LHCN-M2 (cell line): ENCODE measurements around the gene ELAVL1. TPM values are rescaled to one million over a fixed set of nuclear protein-coding genes. Genes with fewer than 3 reads are reported as not detected.

ENCODE experiments used
- DNase-seq: peaks from one replicate; pipeline ENCODE4 v3.0.0-alpha.2; 2012; ENCODE audit warnings: low read depth
- total RNA-seq: library from RNA; depleted of rRNA; stranded (reverse); fragments of >200 nt; gene quantifications from 2 replicates; pipeline ENCODE4 v1.2.3, GENCODE V29; 2014

Gene ELAVL1
- total RNA-seq, 1 experiment from 2014 or later = 62.4 TPM

DNA sequence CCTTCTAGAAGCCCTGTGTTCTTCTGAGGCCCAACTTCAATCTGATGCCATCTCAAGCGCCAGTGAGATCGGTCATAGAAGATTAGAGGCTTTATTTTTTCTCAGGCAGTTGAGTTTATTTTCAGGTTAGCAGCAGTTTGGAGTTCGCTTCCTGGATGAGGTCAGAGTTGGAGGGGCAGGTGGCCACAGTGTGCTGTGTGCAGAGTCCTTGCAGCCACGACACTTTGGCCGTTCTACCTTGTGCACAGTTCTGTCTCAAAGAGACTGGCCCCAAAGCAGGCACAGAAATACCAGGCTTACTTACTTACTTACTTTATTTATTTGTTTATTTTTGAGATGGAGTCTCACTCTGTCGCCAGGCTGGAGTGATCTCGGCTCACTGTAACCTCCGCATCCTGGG is 15.9 kb upstream of the ELAVL1 start:
- no peak for DNase-seq

DNA sequence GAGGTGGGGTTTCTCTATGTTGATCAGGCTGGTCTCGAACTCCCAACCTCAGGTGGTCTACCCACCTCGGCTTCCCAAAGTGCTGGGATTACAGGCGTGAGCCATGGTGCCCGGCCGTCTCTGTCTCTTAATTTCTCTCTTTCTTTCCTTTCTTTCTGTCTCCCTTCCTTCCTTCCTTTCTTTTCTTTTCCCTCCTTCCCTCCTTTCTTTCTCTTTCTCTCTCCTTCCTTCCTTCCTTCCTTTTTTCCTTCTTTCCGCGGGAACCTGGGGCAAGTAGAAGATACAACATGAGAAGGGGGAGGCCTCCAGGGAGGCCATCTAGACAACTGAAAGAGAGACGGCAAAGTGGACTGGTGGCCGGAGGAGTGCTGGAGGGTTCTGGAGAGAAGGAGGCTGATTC is 15.2 kb upstream of the ELAVL1 start:
- no peak for DNase-seq

DNA sequence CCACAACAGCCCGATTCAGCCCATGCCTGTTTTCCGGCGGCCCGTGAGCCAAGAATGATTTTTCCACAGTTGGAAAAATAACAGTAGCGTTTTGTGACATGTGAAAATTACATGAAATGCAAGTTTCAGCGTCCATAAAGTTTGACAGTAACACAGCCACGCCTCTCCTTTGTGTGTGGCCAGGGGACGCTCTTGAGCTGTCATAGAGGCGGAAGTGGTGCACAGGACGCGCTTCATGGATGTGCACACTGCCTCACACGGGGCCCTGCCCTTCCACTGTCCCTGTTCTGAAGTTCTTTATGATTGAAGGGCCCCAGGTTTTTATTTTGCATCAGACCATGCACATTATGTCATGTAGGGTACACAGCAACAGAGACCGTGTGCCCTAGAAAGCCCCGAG is 12.4 kb upstream of the ELAVL1 start:
- no peak for DNase-seq

DNA sequence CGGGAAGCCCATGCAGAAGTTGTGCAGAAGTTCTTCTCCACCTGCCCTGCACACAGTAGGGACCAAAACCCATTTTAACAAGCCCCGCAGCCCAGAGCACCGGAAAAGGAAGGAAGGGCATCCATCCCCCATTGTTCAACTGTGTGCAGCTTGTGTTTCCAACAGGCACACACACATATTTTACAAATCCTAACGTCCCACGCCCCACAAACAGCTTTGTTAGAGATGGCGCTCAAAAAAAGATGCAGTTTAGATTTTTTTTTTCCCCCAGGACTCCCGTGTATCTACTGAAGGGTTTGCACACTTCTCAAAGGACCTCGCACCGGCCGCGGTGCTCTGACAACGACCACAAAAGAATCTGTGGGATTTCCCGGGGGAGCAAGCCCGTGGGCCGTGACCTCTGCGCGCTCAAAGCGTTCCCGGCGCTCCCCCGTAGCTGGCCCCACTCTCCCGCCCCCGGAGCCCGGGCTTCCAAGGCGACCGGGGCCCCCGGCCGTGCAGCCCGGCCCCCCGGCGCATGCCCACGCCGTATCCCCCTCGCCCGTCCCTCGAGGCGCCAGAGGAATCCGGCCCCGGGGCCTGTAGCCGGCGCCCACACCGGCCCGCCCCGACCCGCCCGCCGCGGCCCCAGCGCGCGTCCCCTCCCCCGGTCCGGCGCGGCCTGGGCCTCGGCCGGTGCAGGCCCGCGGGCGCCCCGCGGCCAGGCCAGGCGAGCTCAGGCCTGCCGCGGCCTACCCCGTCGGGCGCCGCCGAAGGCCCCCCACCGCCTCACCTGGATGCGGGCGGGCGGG is 523 bp downstream of the ELAVL1 start:
- DNase-seq = peak; percentile 34

DNA sequence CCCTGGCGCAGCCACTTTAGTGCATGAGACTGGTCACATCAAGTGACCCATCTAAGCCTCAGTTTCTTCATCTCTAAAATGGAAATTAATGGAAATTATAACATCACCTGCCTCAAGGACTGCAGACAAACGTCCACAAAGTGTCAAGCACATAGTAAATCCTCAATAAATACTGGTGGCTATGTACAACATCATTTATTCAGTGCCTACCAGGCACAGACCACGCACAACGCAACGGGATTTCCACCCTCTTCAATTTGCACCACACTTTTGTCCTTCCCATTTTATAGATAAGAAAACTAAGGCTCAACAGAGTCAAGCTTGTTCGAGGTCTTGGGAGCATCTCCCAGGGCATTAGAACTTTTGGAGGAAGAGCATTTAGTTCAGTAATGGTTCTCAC is 1.4 kb downstream of the ELAVL1 start:
- no peak for DNase-seq

DNA sequence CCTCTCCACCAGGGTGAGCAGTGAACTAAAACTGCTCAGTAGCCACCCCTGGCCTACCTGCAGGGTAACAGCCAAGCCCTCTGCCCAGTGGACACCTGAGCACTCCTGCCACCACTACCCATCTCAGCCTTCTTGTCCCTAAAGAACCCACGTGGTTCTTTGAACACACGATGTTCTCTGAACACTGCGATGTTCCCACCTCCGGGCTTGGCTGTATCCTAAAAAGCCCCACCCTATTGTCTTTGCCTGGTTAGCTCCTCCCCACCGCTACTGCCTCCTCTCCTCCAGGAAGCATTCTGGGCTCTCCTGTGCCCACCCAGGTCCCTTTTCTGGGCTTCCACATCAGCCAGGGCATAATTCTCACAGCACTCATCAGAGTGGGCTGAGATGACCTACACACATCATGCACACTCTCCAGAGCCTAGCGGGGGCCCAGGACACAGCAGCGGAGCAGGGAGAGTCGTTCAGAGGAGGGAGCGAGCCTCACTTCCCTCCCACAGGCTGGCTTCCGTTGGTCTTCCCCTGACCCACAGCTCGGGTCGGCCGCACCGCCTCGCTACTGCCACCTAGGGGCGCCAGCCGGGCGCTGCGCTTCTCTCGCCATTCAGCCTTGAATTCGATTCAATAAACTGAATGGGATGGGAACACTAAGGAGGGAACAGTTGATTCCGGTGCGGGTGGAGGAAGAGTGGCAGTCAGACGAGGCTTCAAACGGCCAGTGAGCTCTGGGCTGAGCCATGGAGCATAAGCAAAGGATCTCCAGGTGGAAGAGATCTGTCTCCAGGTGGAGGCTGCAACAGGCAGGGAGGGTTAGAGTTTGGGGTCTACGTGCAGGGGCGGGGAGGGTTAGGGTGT is 3.2 kb downstream of the ELAVL1 start:
- peak; percentile 71 for DNase-seq

DNA sequence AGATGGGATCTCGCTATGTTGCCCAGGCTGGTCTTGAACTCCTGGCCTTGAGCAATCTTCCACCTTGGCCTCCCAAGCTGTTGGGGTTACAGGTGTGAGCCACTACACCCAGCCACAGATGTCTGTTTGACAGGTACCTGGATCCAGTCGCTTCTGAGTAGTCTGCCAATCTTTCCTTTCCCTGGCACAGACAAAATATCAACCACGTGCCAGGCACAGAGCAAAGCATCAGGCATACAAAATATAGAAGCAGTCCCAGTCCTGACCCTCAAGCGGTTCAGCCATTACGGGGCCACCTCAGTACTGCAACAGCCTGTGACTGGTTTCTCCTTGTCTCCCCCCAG is 3.8 kb downstream of the ELAVL1 start:
- DNase-seq = no peak

DNA sequence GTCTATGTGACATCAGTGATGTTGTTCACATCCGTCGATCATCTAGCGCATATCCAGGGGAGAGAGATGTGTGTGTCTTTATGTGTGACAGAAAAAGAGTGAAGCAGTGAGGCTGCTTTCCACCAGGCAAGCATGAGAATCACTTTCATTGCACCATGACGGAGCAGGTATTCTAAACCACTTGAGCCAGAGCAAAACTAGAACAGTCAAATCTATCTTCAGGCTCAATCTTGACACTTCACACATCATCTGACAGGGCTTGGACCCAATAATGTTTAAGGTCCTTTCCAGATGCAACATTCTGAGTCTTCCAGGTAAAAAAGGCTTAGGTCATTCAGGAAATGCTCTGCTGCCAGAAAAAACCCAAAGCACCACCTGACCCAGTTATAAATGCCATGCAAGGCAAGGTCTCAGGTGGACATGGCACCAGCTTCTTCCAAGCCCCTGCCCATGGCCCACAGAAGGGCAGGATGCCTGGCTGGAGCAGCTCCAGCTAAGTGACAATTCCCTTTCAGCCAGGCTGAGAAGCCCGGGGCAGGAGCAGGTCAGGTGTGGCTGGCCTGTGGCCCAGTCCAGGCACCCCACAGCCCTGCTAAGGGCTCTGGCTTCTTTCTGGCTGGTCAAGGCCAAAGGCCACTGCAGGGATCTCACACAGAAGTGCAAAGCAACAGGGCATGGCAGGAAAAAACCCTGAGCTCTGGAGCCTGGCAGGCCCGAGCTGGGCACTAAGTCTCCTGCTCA is 5.0 kb downstream of the ELAVL1 start:
- no peak for DNase-seq

DNA sequence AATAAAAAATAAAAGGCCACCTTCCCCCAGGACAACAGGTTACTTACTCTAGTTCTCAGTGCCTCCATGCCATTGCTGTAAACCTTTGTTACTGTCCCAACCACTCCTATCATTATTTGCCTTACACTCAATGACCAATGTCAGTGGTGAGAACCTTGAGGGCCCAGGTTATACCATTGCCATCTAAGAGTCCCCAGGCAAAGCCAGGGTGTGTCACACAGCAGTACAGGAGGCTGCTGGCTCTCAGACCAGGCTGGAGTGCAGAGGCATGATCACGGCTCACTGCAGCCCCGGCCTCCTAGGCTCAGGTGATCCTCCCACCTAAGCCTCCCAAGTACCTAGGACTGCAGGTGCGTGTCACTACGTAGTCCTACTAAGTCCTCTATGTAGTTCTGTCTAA is 6.1 kb downstream of the ELAVL1 start:
- DNase-seq = no peak

DNA sequence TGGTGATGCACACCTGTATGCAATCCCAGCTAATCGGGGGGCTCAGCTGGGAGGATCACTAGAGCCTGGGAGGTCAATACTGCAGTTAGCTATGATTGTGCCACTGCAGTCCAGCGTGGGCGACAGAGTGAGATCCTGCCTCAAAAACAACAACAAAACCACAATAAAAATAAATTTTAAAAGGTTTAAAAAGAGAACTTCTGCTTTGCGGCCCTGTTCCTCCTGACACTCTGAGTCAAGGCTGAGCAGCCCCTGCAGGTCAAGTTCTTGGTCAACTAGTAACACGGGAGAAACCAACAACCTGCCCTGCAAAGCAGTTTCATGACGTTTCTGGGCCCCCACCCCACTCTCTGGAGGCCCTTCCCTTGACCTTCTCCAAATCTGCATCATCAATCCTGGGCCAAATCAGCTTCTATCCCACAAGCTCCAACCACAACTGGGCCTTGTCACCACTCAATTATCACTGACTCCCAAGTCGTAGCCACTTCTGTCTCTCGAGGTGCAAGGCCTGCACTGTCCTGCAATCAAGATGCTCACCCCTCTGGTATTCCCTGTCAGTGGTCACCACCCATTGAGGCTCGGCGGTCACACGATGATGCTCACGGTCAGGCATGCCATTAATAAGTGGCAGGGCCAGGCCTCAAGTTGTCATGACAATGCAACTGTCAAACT is 7.5 kb downstream of the ELAVL1 start:
- peak; percentile 66 for DNase-seq

DNA sequence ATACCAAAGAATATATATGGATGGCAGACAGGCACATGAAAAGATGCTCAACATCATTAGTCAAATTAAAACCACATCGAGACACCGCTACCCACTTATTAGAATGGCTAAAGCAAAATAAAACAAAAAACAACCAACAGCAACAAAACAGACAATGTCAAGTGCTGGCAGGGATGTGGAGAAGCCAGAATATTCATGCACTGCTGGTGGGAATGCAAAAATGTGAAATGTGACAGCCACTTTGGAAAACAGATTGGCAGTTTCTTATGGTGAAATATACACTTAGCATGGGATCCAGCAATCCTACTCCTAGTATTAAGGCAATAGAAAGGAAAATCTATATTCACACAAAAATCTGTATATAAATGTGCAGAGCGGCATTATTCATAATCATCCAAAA is 8.6 kb downstream of the ELAVL1 start:
- DNase-seq = no peak

DNA sequence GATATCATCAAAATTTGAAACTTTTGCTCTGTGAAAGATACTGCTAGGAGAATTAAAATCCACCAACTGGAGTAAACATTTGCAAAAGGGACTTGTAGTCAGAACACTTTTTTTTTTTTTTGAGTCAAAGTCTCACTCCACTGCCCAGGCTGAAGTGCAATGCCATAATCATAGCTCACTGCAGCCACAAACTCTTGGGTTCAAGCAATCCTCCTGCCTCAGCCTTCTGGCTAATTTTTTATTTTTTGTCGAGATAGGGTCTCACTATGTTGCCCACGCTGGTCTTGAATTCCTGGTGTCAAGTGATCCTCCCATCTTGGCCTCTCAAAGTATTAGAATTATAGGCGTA is 9.7 kb downstream of the ELAVL1 start:
- no peak for DNase-seq

DNA sequence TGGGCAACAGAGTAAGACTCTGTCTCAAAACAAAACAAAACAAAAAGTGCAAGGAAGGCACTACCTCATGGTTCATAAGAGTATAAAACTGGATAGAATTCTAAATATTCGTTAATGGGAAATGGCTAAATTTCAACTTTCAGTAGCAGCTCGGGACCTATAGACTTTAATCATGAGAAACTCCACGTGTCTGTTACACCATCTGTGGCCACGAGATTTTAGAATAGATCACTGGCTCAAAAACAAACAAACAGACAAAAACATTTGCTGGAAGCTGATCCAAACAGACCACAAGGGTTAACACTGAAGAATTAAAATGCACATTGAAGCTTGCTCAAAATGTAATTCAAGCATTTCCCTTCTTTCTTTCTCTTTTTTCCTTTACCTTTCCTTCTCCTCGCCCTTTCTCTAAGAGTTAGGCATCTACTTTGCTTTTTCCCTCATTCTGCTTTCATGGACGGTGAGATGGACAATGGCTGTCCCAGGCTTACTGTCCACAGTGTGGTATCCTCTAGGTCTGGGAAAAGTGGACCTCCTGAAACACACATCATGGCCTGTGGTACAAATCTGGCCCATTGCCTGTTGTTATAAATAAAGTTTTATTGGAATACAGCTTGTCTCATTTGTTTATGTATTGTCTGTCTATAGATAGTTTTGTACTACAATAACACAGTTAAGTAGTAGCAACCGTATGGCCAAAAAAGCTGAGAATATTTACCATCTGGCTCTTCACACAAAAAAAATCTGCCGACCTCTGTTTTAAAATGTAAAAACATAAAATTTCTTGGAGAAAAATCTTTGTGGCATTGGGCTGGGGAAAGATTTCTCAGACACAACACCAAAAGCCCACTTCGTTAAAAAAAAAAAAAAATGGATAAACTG is 10.3 kb downstream of the ELAVL1 start:
- DNase-seq = no peak

DNA sequence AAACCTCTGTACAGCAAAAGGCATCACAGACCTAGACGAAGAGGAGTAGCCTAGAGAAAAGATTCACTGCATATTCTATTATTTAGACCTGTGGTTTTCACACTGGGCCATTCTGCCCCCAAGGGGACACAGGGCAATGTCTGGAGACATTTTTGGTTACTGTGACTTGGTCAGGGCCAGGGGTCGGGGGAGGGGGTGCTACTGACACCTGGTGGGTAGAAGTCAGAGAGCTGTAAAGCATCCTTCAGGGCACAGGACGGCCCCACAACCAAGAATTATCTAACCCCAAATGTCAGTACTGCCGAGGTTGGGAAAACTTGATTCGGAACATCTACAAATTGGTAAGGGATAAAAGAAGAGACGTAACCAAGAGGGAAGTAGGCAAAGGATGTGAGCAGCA is 11.3 kb downstream of the ELAVL1 start:
- no peak for DNase-seq

DNA sequence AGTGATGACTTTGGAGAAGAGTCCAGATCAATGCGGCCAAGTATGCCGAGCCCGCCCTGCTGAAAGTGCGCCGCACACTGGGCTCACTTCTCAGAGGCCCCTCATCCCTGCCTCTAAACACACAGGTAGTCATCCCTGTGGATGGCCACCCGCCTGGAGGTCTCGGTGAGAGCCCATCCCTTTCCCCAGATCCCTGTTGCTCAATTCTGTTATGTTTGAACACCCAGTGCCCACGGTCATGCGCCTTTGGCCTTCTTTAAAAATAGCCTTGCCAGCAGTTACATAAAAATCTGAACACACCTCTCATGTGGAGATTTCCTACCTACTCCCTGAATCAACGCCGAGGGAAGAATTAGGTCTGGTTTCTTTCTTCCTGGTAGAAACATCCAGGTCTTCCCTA is 11.9 kb downstream of the ELAVL1 start:
- no peak for DNase-seq

DNA sequence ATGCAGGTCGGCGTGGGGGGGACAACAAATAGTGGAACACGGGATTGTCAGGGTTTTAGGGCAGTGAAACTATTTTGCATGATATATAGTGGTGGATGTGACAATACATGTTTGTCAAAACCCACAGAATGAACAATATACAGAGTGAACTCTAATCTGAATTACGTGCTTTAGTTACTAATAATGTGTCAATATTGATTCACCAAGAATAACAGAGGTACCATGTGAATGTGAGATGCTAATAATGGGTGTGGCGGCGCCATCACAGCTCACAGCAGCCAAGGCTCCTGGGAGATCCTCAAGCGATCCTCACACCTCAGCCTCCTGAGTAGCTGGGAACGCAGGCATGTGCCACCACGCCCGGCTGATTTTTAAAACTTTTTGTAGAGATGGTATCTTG is 12.9 kb downstream of the ELAVL1 start:
- DNase-seq = no peak

DNA sequence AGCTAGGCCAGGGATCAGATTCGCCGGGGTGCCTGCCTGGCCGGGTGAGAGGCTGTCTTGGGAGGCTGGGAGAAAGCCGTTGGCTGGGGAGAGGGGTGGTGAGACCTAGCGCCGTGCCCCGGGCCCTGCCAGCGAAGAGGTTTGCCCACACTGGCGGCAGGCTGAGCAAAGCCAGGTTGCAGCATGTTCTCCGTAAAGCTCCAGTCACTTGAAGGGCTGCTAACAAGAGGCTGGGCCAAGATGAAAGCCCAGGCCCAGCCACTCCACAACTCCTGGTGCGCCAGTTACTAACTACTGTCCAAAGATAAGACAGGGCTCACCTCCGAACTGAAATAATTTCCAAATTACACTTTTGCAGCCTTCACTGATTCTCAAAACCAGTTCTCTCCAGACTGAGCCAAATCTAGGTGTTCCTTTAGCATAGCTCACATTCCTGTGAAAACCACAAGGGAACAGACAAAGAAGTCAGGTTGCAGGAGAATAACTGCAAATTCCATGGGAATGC is 16.3 kb downstream of the ELAVL1 start:
- no peak for DNase-seq

DNA sequence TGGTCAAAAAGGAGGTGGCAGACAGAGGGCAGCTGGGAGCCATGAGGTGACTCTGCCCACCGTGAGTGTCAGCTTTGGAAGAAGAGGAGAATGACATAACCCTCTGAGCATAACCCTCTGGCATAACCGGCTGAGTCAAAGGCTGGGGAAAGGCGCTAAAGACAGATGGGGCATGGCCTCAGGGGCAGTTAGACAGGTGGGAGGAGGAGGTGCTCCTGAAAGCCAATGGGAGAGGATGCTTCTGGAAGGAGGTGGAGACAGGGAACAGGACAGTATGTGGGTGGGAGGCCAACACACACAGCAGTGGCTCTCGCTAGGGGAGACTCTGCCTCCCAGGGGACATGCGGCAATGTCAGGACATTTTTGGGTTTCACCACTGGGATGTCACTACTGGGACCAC is 17.1 kb downstream of the ELAVL1 start:
- DNase-seq = peak; percentile 36

DNA sequence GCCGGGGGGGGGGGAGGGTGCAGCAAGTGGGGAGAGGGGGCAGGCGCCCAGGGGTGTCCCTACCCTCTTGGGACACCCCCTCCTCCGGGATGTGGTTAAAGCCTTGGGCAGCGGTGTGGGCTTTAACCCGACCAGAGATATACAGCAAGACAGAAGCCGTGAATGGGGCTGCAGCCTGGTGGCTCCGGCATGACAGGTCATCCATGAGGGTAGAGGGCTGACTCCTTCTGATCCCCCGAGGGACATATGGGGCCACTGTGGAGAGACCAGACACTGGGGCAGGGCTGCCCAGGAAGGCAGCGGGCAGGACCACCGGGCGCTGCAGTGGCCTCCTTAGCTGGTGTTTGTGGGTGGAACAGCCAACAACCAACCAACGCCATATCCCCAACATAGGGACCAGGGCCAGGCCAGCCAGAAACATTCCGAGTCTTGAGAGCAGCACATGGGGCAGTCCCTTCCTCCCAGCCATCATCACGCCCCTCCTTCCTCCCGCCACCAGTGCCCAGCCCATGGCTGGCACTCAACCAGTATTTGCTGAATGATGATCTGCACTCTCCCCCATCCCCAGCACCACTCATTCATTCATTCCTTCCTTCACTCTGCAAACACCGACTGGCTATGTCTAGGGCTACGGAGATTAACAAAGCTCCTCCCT is 18.2 kb downstream of the ELAVL1 start:
- no peak for DNase-seq
